Measurements from ENCODE around the gene AP4E1. TPM values are rescaled to one million over a fixed set of nuclear protein-coding genes. Genes with fewer than 3 reads are reported as not detected.

AP4E1 gene
- polyA plus RNA-seq, 1 donor from 2014 or later, result 8.6 TPM

GRCh38 chr15:51023499-51023898 is 115.0 kb downstream of the AP4E1 start:
- TF ChIP-seq MXI1 (conservative IDR thresholded peaks at IDR 0.05; ENCODE audit: poor library complexity, severe bottlenecking), result no peak
- no peaks in the 10 kb centered on the region for H3K36me3 ChIP-seq (ENCODE audit: insufficient read depth, low read length)
- H3K9me2 ChIP-seq (ENCODE audit: insufficient read depth, low read length), result no peaks in the 10 kb centered on the region
- H3K4me2 ChIP-seq (ENCODE audit: low read length), result no peak overlapping the region
- H3F3A ChIP-seq (ENCODE audit: insufficient read depth, low read length, poor library complexity, severe bottlenecking), result no peaks in the 10 kb centered on the region
- no peaks in the 10 kb centered on the region for H4K20me1 ChIP-seq (ENCODE audit: insufficient read depth)
- H2AFZ ChIP-seq (ENCODE audit: low read depth, low read length), result no peak overlapping the region
- no peaks in the 10 kb centered on the region for H3K9me3 ChIP-seq (ENCODE audit: low read length)
- no peak overlapping the region for H3K4me3 ChIP-seq (ENCODE audit: low read length)
- H3K27ac ChIP-seq (ENCODE audit: low read length), result no peak overlapping the region
- H3K27me3 ChIP-seq (ENCODE audit: insufficient read depth, low read depth, low read length), result no peaks in the 10 kb centered on the region
- H3K9ac ChIP-seq (ENCODE audit: low read length), result no peak overlapping the region
- H3K79me2 ChIP-seq (replicated peaks; ENCODE audit: insufficient read depth, low read length), result no peaks in the 10 kb centered on the region

GRCh38 chr15:51024735-51025453 is 116.4 kb downstream of the AP4E1 start:
- Histone ChIP-seq H3K27ac (ENCODE audit: low read length) (no peak overlapping the region), H2AFZ (ENCODE audit: low read depth, low read length) (no peak overlapping the region)

GRCh38 chr15:51025454-51025846 is 117.0 kb downstream of the AP4E1 start:
- no peaks in the 10 kb centered on the region for H3K79me2 ChIP-seq (replicated peaks; ENCODE audit: insufficient read depth, low read length)
- no peak overlapping the region for H3K4me3 ChIP-seq (ENCODE audit: low read length)
- no peaks in the 10 kb centered on the region for H3K9me3 ChIP-seq (ENCODE audit: low read length)
- H4K20me1 ChIP-seq (ENCODE audit: insufficient read depth), result no peaks in the 10 kb centered on the region
- TF ChIP-seq TAF1 (IDR thresholded peaks at IDR 0.05; ENCODE audit: low read depth), result no peak
- TF ChIP-seq POLR2AphosphoS5 (IDR thresholded peaks at IDR 0.05), result no peak
- no peak for TF ChIP-seq MXI1 (conservative IDR thresholded peaks at IDR 0.05; ENCODE audit: poor library complexity, severe bottlenecking)
- no peak for TF ChIP-seq EP300 (conservative IDR thresholded peaks at IDR 0.05; ENCODE audit: poor library complexity, severe bottlenecking)
- H3K27me3 ChIP-seq (ENCODE audit: insufficient read depth, low read depth, low read length), result no peaks in the 10 kb centered on the region
- no peaks in the 10 kb centered on the region for H3F3A ChIP-seq (ENCODE audit: insufficient read depth, low read length, poor library complexity, severe bottlenecking)
- H3K9me2 ChIP-seq (ENCODE audit: insufficient read depth, low read length), result no peaks in the 10 kb centered on the region
- no peak overlapping the region for H2AFZ ChIP-seq (ENCODE audit: low read depth, low read length)
- H3K27ac ChIP-seq (ENCODE audit: low read length), result no peak overlapping the region
- no peak overlapping the region for H3K9ac ChIP-seq (ENCODE audit: low read length)
- H3K36me3 ChIP-seq (ENCODE audit: insufficient read depth, low read length), result no peaks in the 10 kb centered on the region
- H3K4me2 ChIP-seq (ENCODE audit: low read length), result no peak overlapping the region

More at GRCh38 chr15:51024735-51025453, 116.4 kb downstream of the AP4E1 start:
- Histone ChIP-seq H3K36me3 (ENCODE audit: insufficient read depth, low read length) (no peaks in the 10 kb centered on the region), H3K9me2 (ENCODE audit: insufficient read depth, low read length) (no peaks in the 10 kb centered on the region), H4K20me1 (ENCODE audit: insufficient read depth) (no peaks in the 10 kb centered on the region), H3K79me2 (replicated peaks; ENCODE audit: insufficient read depth, low read length) (no peaks in the 10 kb centered on the region), H3K4me3 (ENCODE audit: low read length) (no peak overlapping the region), H3K9ac (ENCODE audit: low read length) (no peak overlapping the region), H3K9me3 (ENCODE audit: low read length) (no peaks in the 10 kb centered on the region), H3K27me3 (ENCODE audit: insufficient read depth, low read depth, low read length) (no peaks in the 10 kb centered on the region), H3F3A (ENCODE audit: insufficient read depth, low read length, poor library complexity, severe bottlenecking) (no peaks in the 10 kb centered on the region), H3K4me2 (ENCODE audit: low read length) (no peak overlapping the region)
- TF ChIP-seq POLR2AphosphoS5 (IDR thresholded peaks at IDR 0.05) (no peak), REST (IDR thresholded peaks at IDR 0.05; ENCODE audit: borderline replicate concordance) (no peak)
